HG03575 (cell line): ENCODE results near the gene HMG20A.

ENCODE experiments used
- ATAC-seq: cut with Tn5 transposase; IDR thresholded peaks from one replicate; pipeline ENCODE4 v1.9.1; 2021; ENCODE audit not compliant: unreplicated experiment, insufficient number of reproducible peaks, low FRiP score; ENCODE audit errors: extremely low read depth

Gene HMG20A

DNA sequence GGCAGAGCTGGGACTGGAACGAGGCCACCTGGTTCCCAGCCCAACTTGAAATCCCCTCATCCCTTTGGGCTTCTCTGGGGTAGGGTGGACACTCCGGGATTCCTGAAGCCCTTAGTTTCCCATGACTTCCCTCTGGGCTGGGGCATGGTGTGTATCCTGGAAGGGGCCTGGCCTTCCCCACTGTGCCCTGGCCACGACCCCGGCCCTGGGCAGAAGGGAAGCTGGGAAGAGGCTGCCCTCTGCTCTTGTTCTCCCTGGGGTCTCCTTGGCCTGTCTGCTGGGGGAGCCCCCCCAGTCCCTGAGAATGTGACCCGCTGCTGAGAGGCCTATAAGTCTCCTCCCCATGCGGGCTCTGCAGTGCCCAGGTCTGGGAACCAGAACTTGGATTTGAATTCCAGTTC lies 107.1 kb downstream of the HMG20A start:
- ATAC-seq: no peak

- no peak for ATAC-seq
Observed at GRCh38 chr15:77528290-77528967, 107.7 kb downstream of the HMG20A start.

DNA sequence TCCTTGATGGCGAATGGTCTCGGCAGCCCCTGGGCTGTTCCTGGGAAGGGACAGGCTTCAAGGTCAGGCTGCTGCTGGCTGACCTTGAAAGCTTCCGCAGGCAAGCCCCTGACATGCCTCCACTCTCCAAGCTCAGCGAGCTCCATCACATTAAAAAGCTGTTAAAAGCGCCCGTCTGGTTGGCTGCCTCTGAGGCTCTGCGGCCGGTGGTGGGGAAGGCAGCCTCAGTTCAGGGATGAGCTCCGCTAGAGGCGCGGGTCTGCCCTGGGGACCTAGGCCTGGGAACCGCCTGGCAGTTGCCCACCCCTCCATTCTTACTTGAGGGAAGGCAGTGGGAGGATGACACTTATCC lies 108.3 kb downstream of the HMG20A start:
- no peak for ATAC-seq

DNA sequence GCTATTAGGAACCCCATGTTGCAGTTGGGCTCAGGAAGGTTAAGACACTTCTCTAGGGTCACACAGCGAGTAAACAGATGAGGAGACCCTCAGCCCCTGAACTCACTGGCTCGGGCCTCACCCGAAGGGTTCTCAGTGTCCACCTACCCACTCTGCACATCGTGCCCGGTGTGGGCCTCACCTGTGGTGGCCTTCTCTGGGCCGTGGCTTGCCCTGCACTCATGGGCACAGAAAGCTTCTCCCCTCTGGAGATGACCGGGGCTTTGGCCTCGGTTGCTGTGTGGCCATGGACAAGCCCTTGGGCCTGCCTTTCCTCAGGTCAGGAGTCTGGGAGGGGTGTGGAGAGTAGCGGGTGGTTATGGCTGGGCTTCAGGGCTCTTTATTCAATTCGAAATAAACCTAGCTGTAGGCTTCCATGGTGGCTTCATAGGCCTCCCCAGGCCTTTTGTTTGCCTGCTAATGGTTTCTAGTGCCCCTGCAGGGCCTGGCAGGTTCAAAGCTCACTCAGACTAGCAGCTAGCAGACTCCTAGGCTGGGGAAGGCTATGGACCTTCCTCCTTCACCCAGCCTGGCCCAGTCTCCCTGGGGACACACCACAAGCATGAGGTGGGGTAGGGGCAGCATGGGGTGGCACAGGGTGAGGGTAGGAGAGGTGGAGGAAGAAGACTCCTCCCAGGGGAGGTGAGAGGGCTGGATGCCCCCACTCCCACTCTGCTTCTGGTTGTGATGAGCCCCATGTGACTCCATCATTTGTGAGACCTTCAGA lies 108.9 kb downstream of the HMG20A start:
- no peak for ATAC-seq

- no peak for ATAC-seq
Observed at GRCh38 chr15:77530576-77530975, 109.9 kb downstream of the HMG20A start.

DNA sequence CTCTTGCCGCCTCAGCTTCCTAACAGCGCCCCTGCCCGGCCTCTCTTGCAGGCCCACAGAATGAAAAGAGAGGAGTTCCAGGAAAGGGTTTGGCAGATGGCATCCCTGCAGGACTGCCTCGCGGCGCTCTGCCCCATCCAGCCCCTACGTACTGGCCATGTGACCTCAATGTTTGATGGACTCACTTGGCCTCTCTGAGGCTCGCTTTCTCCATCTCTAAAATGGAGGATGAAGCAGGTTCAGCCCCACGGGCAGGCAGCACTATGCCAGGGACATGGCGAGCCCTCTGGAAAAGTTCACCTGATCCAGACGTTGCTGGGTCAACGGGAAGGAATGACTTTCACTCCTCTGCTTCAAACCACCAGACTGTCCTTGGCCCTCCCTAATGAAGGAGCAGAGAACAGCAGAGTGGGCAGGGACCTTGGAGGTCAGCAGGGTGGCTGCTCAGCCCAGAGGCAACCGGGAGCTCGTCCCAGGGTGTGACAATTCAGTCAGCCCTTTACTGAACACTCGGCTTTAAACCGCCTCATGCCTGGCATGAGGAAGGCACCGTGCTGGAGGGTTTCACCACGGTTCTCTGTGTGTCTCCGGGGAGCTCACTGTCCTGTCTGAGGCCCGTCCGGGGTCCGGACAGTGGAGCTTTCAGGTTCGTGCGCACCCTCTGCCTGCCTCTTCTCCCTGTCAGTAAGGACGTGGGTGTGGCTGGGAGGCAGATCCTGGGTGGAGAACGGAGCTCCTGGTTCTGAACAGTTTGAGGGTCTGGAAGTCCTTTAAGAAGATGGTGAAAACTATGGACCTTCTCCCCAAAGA lies 110.7 kb downstream of the HMG20A start:
- no peak for ATAC-seq

GRCh38 chr15:77532067-77532710 lies 111.5 kb downstream of the HMG20A start:
- no peak for ATAC-seq

GRCh38 chr15:77532846-77533245 lies 112.2 kb downstream of the HMG20A start:
- ATAC-seq: no peak

- ATAC-seq: no peak
Observed at GRCh38 chr15:77533578-77534430, 113.1 kb downstream of the HMG20A start.
